LNCaP clone FGC (cell line): ENCODE data around the gene TEX264.

ENCODE experiments used
- DNase-seq: peaks from one replicate; pipeline ENCODE4 v3.0.0-alpha.2; 2011; ENCODE audit warnings: low read depth
- H3K4me3 ChIP-seq: 2 replicates; pipeline ENCODE4 v1.5.1; 2011; ENCODE audit warnings: mild to moderate bottlenecking, low read depth, low read length, control low read depth
- CTCF ChIP-seq: IDR thresholded peaks from 2 replicates; pipeline ENCODE4 v1.5.1; 2012; ENCODE audit warnings: mild to moderate bottlenecking; ENCODE audit not compliant: control insufficient read depth, insufficient read depth; ENCODE audit errors: extremely low read depth

The TEX264 gene

GRCh38 chr3:51719410-51720025 lies 48.5 kb downstream of the TEX264 start:
- no peak for DNase-seq
- H3K4me3 ChIP-seq, result no peak overlapping the region
- no peak for TF ChIP-seq CTCF

GRCh38 chr3:51720292-51721061 lies 49.4 kb downstream of the TEX264 start:
- TF ChIP-seq CTCF, result no peak
- DNase-seq, result no peak

GRCh38 chr3:51721062-51721745 lies 50.2 kb downstream of the TEX264 start:
- no peak overlapping the region for H3K4me3 ChIP-seq
- TF ChIP-seq CTCF, result no peak
- no peak for DNase-seq

More at GRCh38 chr3:51720292-51721061, 49.4 kb downstream of the TEX264 start:
- H3K4me3 ChIP-seq, result no peak overlapping the region

- peak; percentile 21; the same call in 1 of the 2 replicates for TF ChIP-seq CTCF
- no peak overlapping the region for H3K4me3 ChIP-seq
- no peak for DNase-seq
Measured at GRCh38 chr3:51722362-51722761, 51.3 kb downstream of the TEX264 start.

GRCh38 chr3:51727500-51727899 lies 56.4 kb downstream of the TEX264 start:
- TF ChIP-seq CTCF, result no peak
- no peak for DNase-seq
- H3K4me3 ChIP-seq, result no peak overlapping the region

GRCh38 chr3:51729042-51729633 lies 58.1 kb downstream of the TEX264 start:
- no peak overlapping the region for H3K4me3 ChIP-seq
- no peak for DNase-seq
- TF ChIP-seq CTCF, result no peak
